ENCODE measurements around the gene FAM89A.
"Not testable (repeated sequence)": the region's sequence is repeated elsewhere in the genome, so short reads cannot be mapped to it uniquely, and the experiment has no call there.

The FAM89A gene

GRCh38 chr1:231055271-231055670 is 15.2 kb upstream of the FAM89A start:
- DNase-seq, result no peak

DNA sequence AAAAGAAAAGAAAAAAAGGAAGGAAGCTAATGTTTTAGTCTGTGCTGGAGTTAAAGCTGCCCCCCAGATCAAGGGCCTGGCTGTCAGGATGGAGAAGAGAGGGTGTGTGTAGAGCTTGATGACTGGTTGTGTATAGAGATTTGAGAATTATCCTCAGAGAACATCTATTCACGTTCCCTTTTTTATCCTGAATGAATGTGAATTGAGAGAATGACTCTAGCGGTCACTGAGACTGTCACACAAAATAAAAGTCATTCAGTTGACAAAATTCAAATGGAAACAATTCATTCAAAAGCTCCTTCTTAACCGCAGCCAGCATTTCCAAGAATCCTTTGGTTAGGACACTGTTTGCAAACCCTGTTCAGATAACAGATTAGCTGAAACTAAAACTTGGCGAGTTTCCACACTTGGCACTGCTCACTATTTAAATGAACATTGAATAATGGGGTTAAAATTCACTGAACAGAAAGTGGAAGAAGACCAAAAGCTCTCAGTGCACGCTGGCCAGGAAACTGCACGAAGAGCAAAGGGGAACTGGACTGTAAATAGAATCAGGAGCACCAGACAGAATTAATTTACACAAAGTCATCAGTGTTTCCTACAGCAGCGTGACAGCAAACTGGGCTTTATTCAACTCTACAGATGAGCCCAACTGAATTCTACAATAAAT is 13.6 kb upstream of the FAM89A start:
- DNase-seq, result peak in 9 of 14 donors; percentile 7 to 39 (median 22)

DNA sequence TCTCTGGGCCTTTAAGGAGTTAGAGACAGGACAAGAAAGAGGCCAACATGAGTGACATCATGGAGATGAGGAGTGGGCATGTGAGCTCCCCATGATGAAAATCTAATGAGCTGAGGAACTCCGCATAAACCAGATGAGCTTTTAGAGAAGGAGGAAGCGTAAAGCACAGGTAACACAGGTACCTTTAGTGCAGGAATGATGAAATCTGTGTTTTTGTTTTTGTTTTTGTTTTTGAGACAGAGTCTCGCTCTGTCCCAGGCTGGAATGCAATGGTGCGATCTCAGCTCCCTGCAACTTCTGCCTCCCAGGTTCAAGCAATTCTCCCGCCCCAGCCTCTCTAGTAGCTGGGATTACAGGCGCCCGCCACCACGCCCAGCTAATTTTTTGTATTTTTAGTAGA is 12.7 kb upstream of the FAM89A start:
- no peak for DNase-seq

DNA sequence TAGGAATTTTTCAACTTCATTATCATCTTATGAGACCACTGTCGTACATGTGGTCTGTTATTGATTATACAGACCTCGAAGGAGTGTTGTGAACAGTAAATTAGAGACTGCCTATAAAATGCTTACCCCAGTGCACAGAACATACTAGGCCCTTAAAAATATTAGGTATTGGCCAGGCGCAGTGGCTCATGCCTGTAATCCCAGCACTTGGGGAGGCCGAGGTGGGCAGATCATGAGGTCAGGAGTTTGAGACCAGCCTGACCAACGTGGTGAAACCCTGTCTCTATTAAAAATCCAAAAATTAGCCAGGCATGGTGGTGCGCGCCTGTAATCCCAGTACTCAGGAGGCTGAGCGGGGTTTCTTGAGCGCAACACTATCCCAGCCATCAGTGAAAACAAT is 10.9 kb upstream of the FAM89A start:
- DNase-seq, result not testable (repeated sequence)

DNA sequence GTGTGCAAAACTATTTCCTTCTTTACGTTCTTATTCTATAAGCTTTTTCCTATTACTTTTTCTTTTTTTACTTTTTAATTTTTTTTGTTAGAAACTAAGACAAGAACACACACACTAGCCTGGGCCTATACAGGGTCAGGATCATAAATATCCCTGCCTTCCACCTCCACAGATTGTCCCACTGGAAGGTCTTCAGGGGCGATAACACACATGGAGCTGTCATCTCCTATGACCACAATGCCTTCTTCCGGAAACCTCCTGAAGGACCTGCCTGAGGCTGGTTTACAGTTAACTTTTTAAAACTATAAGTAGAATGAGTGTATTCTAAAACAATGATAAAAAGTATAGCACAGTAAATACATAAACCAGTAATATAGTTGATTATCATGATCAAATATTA is 10.3 kb upstream of the FAM89A start:
- no peak for DNase-seq

DNA sequence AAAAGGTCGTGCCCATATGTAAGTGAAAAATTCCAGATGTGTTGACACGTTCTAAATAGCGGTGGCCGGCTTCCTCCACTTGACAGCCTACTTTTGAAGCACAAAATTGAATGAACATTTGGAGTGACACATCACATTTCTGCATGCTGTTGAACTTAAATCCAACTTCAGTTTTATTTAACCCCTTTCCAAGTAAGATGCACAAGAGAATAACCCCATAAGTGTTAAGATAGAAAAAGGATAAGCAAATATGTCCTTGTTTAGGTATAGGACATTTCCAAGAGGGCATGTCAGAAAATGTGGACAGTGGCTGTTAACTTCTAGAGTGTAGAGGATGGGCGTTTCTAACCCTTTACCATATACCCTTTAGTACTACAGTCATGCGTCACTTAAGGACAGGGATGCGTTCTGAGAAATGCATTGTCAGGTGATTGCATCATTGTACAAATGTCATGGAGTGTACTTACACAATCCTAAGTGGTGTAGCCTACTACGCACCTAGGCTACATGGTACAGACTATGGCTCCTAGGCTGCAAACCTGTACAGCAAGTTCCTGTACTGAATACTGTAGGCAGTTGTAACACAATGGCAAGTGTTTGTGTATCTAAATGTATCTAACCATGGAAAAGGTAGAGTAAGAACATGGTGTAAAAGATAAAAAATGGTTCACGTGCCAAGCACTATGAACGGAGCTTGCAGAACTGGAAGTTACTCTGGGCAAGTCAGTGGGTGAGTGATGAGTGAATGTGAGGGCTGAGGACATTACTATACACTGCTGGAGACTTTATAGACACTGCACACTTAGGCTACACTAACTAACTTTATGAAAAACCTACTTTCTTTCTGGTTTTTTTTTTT is 9.3 kb upstream of the FAM89A start:
- no peak for DNase-seq

- not testable (repeated sequence) for DNase-seq
Measured at GRCh38 chr1:231048419-231048818, 8.4 kb upstream of the FAM89A start.

DNA sequence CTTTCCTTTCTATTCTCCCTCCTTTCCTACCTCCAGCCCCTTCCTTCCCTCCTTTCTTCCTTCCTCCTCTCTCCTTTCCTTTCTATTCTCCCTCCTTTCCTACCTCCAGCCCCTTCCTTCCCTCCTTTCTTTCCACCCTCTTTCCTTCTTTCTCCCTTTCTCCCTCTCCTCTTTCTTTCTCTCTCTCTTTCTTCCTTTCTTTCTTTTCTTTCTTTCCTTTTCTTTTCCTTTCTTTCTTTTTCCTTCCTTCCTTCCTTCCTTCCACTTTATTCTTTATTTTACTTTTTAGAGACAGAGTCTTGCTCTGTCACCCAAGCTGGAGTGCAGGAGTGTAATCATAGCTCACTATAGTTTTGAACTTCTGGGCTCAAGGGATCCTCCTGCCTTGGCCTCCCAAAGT is 7.5 kb upstream of the FAM89A start:
- not testable (repeated sequence) for DNase-seq

DNA sequence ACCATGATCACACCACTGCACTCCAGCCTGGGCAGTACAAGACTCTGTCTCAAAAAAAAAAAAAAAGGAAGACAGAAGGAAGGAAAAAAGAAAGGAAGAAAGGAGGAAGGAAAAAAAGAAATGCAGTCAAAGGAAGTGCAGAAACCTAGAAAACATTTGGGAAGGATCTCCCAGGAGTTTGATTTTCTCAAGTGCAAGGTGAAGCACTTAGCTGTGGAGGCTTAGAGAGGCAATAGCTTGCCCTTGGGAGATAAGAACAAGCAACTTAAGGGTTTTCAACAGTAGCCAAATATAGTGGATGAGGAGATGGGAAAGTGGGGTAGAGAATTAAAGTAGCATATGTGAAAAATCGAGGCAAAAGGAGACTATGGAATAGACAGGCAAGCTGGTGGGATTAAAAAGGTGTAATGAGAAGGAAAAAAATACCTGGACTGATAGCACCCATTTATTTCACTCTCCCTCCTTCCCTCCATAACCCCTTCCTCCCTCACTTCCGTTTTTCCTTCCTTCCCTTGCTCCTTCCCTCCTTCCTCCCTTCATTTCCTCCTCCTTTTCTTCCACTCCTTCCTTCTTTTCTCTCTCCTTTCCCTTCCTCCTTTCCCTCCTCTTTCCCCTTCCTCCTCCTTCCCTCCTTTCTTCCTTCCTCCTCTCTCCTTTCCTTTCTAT is 6.8 kb upstream of the FAM89A start:
- DNase-seq, result no peak

DNA sequence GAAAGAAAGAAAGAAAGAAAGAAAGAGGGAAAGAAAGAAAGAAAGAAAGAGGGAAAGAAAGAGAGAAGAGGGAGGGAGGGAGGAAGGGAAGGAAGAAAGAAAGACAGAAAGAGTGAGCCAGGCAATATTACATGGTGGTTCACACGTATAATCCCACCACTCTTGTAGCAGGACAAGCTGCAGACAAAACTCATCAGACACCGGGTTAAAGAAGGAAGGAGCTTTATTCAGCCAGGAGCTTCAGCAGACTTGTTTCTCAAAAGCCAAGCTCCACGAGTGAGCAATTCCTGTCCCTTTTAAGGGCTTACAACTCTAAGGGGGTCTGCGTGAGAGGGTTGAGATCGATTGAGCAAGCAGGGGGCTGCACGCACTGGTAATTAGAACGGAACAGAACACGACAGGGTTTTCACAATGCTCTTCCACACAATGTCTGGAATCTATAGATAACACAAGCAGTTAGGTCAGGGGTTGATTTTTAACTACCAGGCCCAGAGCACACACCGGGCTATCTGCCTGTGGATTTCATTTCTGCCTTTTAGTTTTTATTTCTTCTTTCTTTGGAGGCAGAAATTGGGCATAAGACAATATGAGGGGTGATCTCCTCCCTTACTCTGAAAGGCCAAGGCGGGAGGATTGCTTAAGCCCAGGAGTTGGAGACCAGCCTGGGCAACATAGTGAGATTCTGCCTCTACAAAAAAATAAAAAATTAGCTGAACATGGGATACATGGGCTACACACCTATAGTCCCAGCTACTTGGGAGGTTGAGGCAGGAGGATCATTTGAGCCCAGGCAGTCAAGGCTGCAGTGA is 6.1 kb upstream of the FAM89A start:
- DNase-seq, result not testable (repeated sequence)

DNA sequence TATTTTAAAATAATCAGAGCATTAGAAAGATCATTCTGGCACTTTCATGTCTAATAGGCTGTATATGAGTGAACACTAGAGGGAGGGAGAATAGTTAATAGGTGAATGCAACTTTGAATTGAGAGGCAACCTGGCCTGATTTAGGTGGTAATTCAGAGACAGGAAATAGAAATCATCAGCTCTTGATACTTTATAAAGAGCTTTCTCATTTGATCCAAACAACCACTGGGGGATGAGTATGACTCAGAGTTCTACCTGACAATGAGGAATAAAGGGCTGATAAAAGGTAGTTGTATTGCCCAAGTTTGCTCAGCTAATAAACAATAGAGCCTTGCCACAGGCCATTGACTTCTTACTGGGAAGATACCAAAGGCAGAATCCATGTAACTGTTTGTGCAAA is 5.2 kb upstream of the FAM89A start:
- DNase-seq, result no peak

- DNase-seq, result no peak
Measured at GRCh38 chr1:231044588-231044987, 4.5 kb upstream of the FAM89A start.

GRCh38 chr1:231041719-231042261 is 1.7 kb upstream of the FAM89A start:
- no peak for DNase-seq

GRCh38 chr1:231040800-231041718 is 1.0 kb upstream of the FAM89A start:
- DNase-seq, result peak in 2 of 14 donors; percentile 31 to 36

- DNase-seq, result peak in 6 of 14 donors; percentile 5 to 58 (median 32)
Measured at GRCh38 chr1:231039161-231040018, 664 bp downstream of the FAM89A start.

DNA sequence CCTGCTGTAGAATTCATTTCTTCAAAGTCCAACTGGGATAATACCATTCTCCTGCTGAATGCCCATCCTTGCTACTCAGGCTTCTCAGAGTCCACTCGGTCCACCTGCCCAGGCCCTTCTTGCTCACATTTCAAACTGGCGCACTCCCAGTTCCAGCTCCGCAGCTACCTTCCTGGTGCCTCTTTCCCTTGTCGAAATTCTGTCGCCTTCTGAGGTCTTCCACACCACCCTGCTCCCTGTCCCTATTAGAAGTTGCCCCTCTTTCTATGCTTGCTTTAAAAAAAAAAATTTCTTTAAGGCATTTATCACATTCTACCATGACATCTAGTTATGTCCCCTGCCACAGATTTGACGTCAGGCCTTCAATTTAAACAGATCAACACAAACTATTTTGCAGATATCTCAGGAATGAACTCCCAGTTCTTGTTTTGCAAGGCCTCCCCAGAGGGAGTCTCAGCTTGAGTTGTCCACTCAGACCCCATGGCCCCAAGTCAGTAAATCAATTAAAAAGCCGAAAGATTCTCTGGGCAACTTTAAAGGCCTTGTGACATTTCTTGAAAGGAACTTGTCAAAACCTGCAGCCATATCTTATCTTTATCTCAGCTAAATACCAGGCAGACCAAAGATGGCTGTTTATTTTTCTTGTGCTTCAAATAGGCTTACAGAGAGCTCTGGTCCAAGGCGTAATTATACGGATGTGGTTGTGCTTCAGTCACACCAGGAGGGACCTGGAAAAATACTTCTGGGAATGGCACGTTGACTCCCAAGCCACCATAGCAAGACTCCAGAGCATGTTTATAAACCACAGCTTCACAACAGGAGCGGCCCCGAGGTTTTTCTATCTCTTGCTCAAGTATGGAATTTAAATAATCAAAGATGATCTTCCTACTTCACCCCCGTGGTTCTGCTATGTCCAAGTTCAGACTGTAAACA is 2.2 kb downstream of the FAM89A start:
- DNase-seq, result no peak

DNA sequence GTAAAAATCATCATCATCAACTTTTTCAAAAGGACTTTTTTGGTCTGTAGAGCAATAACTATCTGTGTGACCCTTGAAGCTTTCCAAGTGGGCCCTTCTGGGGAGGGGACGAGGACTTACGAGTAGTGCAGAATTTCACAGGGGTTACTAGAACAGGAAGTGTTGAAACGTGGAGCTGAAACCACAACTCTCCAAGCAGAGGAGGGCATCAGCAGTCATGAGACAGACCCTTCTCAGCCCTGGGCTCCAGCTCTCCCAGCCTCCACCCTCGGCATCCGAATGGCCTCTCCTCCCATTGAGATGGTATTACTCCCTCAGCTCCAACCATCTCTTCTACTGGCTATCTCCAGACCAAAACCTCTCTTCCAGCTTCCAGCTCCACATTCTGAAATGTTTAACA is 3.6 kb downstream of the FAM89A start:
- peak in 2 of 14 donors; percentile 6 to 16 for DNase-seq

DNA sequence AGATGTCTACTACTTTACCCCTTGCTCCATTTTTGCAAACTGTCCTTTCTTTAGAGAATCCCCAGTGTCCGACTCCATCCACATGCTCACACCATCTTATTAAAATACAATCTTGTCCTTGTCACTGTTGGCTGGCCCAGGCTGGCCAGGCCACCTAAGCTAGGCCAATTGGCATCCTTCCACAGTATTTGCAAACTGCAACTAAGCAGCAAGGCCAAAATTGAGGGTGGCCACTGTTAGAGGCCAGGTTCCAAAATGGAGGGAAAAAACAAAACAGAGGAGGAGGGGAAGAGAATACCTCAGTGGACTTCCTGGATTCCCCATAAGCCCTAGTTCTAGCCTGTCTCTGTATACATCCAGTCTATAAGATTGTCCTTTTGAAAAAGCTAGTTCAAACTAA is 4.3 kb downstream of the FAM89A start:
- peak in 1 of 14 donors; percentile 8 for DNase-seq

DNA sequence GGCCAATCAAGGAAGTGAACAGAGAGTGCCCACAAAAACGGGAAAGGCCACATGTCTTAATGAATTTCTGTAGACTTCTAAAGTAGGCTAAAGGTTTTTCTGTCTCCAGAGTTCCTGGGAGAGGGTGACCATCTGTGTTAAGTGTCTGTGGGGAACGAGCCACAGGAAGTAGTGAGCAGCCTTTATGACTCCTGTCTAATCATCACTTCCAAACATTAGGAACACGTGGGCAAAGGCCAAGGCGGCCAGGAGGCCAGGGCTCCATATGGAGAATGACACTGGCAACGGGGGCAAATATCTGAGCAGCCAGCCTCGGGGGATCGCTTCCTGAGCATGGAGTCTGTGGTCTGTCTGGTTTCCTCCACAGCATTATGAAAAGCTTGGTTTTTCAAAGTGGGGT is 7.1 kb downstream of the FAM89A start:
- DNase-seq, result no peak

All from C1 segment of cervical spinal cord (tissue), 14 donors.